SU-DHL-6 (cell line): ENCODE results near the gene VTI1A.

ENCODE experiments used
- CTCF ChIP-seq: fragments of 200-600 bp; sonication (generic); IDR thresholded peaks from one replicate; pipeline ENCODE4 v1.5.1; 2017; ENCODE audit warnings: antibody characterized with exemption, mild to moderate bottlenecking, low read length, moderate library complexity; ENCODE audit not compliant: insufficient read depth, poor library complexity, severe bottlenecking
- EZH2phosphoT487 ChIP-seq: fragments of 200-600 bp; sonication (generic), shearing (Covaris generic); conservative IDR thresholded peaks from 2 replicates; pipeline ENCODE4 v1.6.1; 2018; ENCODE audit warnings: mild to moderate bottlenecking, antibody characterized with exemption, low read length, moderate library complexity, mixed read lengths

GRCh38 chr10:112510384-112510783 lies 63.4 kb downstream of the VTI1A start:
- no peak for TF ChIP-seq CTCF
- no peak for TF ChIP-seq EZH2phosphoT487
